ENCODE results near the gene KIF19. TPM values are rescaled to one million over a fixed set of nuclear protein-coding genes. Genes with fewer than 3 reads are reported as not detected.

KIF19 gene
- total and polyA plus RNA-seq, 10 of the 15 experiments (the other 5 are each of a cell fraction or from before 2014, with no cell fraction given), result 0.06 to 0.07 TPM; not detected in 8

DNA sequence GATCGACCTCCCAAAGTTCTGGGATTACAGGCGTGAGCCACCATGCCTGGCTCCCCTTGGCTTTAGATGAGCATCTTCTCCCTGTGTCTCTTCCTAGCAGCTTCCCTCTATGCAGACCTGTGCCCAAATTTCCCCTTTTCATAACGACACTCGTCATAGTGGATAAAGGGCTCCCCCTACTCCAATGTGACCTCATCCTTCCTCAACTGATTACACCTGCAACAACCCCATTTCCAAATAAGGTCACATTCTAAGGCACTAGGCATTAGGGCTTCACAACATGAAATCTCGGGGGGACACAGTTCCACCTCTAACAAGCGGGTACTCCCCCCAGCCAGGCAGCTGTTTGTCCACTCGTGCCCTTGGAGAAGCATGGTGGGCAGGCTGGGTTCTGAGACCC is 10.3 kb downstream of the KIF19 start (continued):
- TF ChIP-seq, protein P1, sequence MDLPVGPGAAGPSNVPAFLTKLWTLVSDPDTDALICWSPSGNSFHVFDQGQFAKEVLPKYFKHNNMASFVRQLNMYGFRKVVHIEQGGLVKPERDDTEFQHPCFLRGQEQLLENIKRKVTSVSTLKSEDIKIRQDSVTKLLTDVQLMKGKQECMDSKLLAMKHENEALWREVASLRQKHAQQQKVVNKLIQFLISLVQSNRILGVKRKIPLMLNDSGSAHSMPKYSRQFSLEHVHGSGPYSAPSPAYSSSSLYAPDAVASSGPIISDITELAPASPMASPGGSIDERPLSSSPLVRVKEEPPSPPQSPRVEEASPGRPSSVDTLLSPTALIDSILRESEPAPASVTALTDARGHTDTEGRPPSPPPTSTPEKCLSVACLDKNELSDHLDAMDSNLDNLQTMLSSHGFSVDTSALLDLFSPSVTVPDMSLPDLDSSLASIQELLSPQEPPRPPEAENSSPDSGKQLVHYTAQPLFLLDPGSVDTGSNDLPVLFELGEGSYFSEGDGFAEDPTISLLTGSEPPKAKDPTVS (IDR thresholded peaks at IDR 0.05; ENCODE audit: low read depth, low read length), result no peak
- TF ChIP-seq, protein P2, sequence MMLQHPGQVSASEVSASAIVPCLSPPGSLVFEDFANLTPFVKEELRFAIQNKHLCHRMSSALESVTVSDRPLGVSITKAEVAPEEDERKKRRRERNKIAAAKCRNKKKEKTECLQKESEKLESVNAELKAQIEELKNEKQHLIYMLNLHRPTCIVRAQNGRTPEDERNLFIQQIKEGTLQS (IDR thresholded peaks at IDR 0.05; ENCODE audit: borderline replicate concordance, extremely low read depth, low read depth, low read length), result no peak
- no peak for TF ChIP-seq RUNX3 (IDR thresholded peaks at IDR 0.05; ENCODE audit: low read length)
- no peak for TF ChIP-seq NFYA (IDR thresholded peaks at IDR 0.05; ENCODE audit: borderline replicate concordance, low read depth, low read length)
- no peak for TF ChIP-seq BMI1 (IDR thresholded peaks at IDR 0.05; ENCODE audit: borderline replicate concordance)

DNA sequence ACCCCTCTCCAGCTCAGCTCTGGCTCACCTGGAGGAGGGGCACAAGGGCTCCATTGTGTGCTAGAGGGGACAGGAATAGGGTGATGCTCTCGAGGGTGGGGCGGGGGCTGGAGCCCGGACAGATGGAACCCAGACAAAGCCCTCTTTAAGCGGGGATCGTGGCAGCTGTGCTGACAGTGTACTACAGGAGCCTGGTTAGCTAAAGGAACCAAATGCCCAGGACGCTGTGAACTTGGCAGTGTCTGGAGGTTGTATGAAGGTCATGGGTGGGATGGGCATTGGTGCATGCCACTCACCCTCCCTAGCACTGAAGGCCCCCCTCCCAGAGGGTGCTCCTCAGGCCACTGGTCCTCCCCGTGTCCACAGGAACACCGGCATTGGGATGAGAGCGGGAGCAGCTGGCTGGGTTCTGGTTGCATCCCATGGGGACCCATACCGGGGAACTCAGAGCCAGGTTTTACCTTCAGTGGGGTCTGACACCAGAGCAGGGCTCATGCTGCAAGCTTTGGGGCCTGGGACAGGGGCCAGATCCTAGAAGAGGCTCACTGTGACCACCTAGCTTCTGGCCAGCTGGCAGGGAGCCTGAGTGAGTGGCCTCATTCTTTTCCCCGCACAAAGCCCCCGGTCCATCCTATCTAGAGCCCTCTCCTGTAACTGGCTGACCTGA is 11.9 kb downstream of the KIF19 start:
- H4K20me1 ChIP-seq (ENCODE audit: control insufficient read depth, insufficient read depth), result no peaks in the 10 kb centered on the region
- no TSS peak for BruUV-seq (replicated peaks)
- H3K79me2 ChIP-seq (ENCODE audit: control insufficient read depth, insufficient read depth, low read length), result no peaks in the 10 kb centered on the region
- intact Hi-C loops (cut with micrococcal nuclease; ENCODE audit: unreplicated experiment), result no loop called here
- H3K27me3 ChIP-seq (replicated peaks in 1 of 2; ENCODE audit: control insufficient read depth in 2 of 2, insufficient read depth in 2 of 2, low read length in 1 of 2), result no peaks in the 10 kb centered on the region; a peak in 2 of 4 replicates
- no peak overlapping the region for H3K27ac ChIP-seq (ENCODE audit: control insufficient read depth, insufficient read depth)
- no peak overlapping the region for H2AFZ ChIP-seq (ENCODE audit: control insufficient read depth, low read depth, low read length)
- FAIRE-seq (no peak), DNase-seq (ENCODE audit: low read depth, low spot score) (no peak), ATAC-seq (no peak)
- POLR2A ChIA-PET, result no interaction called here
- H3K9ac ChIP-seq (ENCODE audit: control insufficient read depth, insufficient read depth, low read length), result no peak overlapping the region
- RAD21 ChIA-PET (ENCODE audit: unreplicated experiment), result no interaction called here
- no peak overlapping the region for H3K4me2 ChIP-seq (ENCODE audit: control insufficient read depth, insufficient read depth)
- CTCF ChIA-PET, result interaction anchor here (1.1 kb wide), 1 partner anchor 10 kb away, joined by 3 read pairs; no protein-coding TSS in a partner anchor
- SMC1A ChIA-PET (ENCODE audit: uncharacterized antibody, unreplicated experiment), result no interaction called here
- peaks cover 3% of the 10 kb centered on the region; the same call in 1 of the 2 replicates for H3K4me1 ChIP-seq (ENCODE audit: control insufficient read depth, insufficient read depth, low read length)
- 31% methylated on average over 12 of the region's 12 CpGs for WGBS (ENCODE audit: insufficient coverage, insufficient replicate concordance, low lambda C conversion rate, missing lambda C conversion rate)
- no peak overlapping the region for H3K4me3 ChIP-seq
- in situ Hi-C loops (cut with MboI), result no loop called here
- no peaks in the 10 kb centered on the region for H3K36me3 ChIP-seq (ENCODE audit: control insufficient read depth in 2 of 2, insufficient read depth in 2 of 2, low read length in 1 of 2)
- H3K9me3 ChIP-seq (replicated peaks; ENCODE audit: control insufficient read depth, insufficient read depth, low read length), result no peaks in the 10 kb centered on the region
- TF ChIP-seq POLR2AphosphoS5 (IDR thresholded peaks at IDR 0.05; ENCODE audit: low read length) (no peak), CREB1 (IDR thresholded peaks at IDR 0.05; ENCODE audit: low read depth) (no peak), WRNIP1 (IDR thresholded peaks at IDR 0.05; ENCODE audit: borderline replicate concordance, low read depth, low read length) (no peak), CHD1 (IDR thresholded peaks at IDR 0.05; ENCODE audit: low read depth, low read length) (no peak), ZZZ3 (IDR thresholded peaks at IDR 0.05; ENCODE audit: control insufficient read depth, insufficient read length, low read depth) (no peak), SRF (IDR thresholded peaks at IDR 0.05; ENCODE audit: low read depth in 2 of 2, low read length in 2 of 2) (no peak)
- TF ChIP-seq, protein P3, sequence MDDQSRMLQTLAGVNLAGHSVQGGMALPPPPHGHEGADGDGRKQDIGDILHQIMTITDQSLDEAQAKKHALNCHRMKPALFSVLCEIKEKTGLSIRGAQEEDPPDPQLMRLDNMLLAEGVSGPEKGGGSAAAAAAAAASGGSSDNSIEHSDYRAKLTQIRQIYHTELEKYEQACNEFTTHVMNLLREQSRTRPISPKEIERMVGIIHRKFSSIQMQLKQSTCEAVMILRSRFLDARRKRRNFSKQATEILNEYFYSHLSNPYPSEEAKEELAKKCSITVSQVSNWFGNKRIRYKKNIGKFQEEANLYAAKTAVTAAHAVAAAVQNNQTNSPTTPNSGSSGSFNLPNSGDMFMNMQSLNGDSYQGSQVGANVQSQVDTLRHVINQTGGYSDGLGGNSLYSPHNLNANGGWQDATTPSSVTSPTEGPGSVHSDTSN (IDR thresholded peaks at IDR 0.05; ENCODE audit: insufficient replicate concordance, low read depth, low read length), result no peak
- TF ChIP-seq, protein P4, sequence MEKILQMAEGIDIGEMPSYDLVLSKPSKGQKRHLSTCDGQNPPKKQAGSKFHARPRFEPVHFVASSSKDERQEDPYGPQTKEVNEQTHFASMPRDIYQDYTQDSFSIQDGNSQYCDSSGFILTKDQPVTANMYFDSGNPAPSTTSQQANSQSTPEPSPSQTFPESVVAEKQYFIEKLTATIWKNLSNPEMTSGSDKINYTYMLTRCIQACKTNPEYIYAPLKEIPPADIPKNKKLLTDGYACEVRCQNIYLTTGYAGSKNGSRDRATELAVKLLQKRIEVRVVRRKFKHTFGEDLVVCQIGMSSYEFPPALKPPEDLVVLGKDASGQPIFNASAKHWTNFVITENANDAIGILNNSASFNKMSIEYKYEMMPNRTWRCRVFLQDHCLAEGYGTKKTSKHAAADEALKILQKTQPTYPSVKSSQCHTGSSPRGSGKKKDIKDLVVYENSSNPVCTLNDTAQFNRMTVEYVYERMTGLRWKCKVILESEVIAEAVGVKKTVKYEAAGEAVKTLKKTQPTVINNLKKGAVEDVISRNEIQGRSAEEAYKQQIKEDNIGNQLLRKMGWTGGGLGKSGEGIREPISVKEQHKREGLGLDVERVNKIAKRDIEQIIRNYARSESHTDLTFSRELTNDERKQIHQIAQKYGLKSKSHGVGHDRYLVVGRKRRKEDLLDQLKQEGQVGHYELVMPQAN (conservative IDR thresholded peaks at IDR 0.05), result no peak
- TF ChIP-seq, protein P5, sequence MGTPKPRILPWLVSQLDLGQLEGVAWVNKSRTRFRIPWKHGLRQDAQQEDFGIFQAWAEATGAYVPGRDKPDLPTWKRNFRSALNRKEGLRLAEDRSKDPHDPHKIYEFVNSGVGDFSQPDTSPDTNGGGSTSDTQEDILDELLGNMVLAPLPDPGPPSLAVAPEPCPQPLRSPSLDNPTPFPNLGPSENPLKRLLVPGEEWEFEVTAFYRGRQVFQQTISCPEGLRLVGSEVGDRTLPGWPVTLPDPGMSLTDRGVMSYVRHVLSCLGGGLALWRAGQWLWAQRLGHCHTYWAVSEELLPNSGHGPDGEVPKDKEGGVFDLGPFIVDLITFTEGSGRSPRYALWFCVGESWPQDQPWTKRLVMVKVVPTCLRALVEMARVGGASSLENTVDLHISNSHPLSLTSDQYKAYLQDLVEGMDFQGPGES (IDR thresholded peaks at IDR 0.05), result no peak
- TF ChIP-seq, protein P6, sequence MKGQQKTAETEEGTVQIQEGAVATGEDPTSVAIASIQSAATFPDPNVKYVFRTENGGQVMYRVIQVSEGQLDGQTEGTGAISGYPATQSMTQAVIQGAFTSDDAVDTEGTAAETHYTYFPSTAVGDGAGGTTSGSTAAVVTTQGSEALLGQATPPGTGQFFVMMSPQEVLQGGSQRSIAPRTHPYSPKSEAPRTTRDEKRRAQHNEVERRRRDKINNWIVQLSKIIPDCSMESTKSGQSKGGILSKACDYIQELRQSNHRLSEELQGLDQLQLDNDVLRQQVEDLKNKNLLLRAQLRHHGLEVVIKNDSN (IDR thresholded peaks at IDR 0.05; ENCODE audit: borderline replicate concordance, extremely low read length, insufficient read depth, low read depth, low read length), result no peak
